GM12875 (cell line): ENCODE data around the gene FOXO6.

Experiments used
- H3K4me3 ChIP-seq: one replicate; pipeline ENCODE4 v1.5.1; 2011; ENCODE audit warnings: low read depth, low read length, control low read depth
- TF ChIP-seq, protein P1 (sequence below): IDR thresholded peaks from 2 replicates; pipeline ENCODE4 v1.5.1; 2011; ENCODE audit warnings: low read depth, mild to moderate bottlenecking, control low read depth, inconsistent platforms, low read length, moderate library complexity, borderline replicate concordance; ENCODE audit not compliant: insufficient read depth

The FOXO6 gene

GRCh38 chr1:41416552-41417334 is 55.5 kb downstream of the FOXO6 start:
- no peak overlapping the region for H3K4me3 ChIP-seq
- TF ChIP-seq, protein P1, sequence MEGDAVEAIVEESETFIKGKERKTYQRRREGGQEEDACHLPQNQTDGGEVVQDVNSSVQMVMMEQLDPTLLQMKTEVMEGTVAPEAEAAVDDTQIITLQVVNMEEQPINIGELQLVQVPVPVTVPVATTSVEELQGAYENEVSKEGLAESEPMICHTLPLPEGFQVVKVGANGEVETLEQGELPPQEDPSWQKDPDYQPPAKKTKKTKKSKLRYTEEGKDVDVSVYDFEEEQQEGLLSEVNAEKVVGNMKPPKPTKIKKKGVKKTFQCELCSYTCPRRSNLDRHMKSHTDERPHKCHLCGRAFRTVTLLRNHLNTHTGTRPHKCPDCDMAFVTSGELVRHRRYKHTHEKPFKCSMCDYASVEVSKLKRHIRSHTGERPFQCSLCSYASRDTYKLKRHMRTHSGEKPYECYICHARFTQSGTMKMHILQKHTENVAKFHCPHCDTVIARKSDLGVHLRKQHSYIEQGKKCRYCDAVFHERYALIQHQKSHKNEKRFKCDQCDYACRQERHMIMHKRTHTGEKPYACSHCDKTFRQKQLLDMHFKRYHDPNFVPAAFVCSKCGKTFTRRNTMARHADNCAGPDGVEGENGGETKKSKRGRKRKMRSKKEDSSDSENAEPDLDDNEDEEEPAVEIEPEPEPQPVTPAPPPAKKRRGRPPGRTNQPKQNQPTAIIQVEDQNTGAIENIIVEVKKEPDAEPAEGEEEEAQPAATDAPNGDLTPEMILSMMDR, result peak; percentile 96

- TF ChIP-seq, protein P1, result no peak
- H3K4me3 ChIP-seq, result no peak overlapping the region
Measured at GRCh38 chr1:41417335-41417682, 56.1 kb downstream of the FOXO6 start.

DNA sequence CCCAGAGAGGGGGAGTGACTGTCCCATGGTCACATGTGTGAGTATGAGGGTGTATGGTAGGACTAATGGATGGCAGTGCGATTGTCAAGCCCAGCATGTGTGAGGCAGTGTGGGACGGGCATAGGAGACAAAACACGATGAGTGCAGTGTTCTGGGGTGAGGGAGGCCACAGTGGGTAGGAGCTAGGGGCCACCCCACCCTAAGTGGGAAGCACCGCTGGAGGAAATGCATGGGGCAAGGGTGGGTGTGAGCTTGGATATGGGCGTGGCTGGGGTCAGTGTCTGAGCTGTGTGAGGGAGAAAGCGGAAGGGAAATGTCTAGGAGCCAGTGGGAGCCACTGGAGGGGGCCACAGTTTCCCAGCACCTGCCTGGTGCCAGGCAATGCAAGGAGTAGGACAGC is 56.5 kb downstream of the FOXO6 start:
- no peak overlapping the region for H3K4me3 ChIP-seq
- TF ChIP-seq, protein P1, result no peak

GRCh38 chr1:41418857-41419583 is 57.8 kb downstream of the FOXO6 start:
- no peak overlapping the region for H3K4me3 ChIP-seq
- TF ChIP-seq, protein P1, result no peak

GRCh38 chr1:41419584-41420295 is 58.5 kb downstream of the FOXO6 start:
- TF ChIP-seq, protein P1, result no peak
- H3K4me3 ChIP-seq, result no peak overlapping the region

DNA sequence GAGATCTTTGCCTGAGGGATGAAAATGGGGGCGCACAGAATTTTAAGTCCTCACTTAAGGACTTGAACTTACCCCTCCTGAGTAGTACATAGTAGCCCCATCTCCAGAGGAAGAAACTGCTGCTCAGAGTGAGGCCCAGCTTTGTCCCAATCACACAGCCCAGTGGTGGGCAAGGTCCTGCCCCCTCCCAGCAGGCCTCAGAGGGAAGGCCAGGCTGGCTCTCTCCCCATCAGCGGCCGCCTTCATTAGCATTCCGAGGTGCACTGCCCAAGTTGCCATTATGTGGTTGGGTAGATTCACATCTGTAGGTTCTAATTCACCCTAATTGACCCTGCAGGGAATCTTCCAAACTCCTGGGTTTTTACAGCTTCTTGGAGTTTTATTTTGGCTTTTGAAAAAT is 59.1 kb downstream of the FOXO6 start:
- no peak overlapping the region for H3K4me3 ChIP-seq
- TF ChIP-seq, protein P1, result no peak
